HPDE6-E6E7 (cell line): ENCODE measurements around the gene BOK.

Experiments used
- DNase-seq: peaks from one replicate; pipeline ENCODE4 v3.0.0; 2011; ENCODE audit warnings: missing footprints; ENCODE audit errors: extremely low spot score

The BOK gene

DNA sequence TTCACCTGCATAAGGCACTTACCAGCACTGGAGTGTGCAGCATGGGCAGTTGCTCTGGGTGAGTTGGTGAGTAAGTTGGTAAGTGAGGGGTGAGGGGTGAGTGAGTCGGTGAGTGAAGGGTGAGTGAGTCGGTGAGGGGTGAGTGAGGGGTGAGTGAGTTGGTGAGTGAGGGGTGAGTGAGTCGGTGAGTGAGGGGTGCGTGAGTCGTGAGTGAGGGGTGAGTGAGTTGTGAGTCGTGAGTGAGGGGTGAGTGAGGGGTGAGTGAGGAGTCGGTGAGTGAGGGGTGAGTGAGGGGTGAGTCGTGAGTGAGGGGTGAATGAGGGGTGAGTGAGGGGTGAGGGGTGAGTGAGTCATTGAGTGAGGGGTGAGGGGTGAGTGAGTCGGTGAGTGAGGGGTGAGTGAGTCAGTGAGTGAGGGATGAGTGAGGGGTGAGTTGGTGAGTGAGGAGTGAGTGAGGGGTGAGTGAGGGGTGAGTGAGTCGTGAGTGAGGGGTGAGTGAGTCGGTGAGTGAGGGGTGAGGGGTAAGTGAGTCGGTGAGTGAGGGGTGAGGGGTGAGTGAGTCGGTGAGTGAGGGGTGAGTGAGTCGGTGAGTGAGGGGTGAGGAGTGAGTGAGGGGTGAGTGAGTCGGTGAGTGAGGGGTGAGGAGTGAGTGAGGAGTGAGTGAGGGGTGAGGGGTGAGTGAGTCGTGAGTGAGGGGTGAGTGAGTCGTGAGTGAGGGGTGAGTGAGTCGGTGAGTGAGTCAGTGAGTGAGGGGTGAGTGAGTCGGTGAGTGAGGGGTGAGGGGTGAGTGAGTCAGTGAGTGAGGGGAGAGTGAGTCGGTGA is 61.3 kb downstream of the BOK start:
- no peak for DNase-seq

DNA sequence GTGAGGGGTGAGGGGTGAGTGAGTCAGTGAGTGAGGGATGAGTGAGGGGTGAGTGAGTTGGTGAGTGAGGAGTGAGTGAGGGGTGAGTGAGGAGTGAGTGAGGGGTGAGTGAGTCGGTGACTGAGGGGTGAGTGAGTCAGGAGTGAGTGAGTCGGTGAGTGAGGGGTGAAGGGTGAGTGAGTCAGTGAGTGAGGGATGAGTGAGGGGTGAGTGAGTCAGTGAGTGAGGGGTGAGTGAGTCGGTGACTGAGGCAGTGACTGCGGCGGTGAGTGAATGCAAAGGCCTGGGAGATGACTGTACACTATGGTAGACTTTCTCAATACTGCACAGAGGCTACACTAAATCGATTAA is 61.8 kb downstream of the BOK start:
- no peak for DNase-seq
